Bone marrow (tissue), 2 donors: ENCODE measurements around the gene MINPP1.
"Not testable (repeated sequence)": the region's sequence is repeated elsewhere in the genome, so short reads cannot be mapped to it uniquely, and the experiment has no call there.

Source experiments
- DNase-seq, 2 donors: peaks; one replicate each; lab custom pipeline; 2025; lab: John Stamatoyannopoulos, UW

The MINPP1 gene

DNA sequence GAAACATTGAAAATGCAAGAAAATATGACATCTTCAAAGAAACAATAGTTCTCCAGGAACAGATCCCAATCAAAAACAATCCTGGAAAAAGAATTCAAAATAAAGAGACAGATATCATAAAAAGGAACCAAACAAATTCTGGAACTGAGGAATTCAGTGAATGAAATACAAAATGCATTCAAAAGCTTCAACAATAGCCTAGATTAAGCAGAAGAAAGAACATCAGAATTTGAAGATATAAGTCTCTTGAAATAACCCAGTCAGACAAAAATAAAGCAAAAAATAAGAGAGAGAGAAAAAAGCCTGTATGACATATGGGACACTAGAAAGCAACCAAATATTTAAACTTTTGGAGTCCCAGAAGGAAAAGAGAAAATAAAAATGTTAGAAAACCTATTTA is 60.3 kb downstream of the MINPP1 start:
- no peak for DNase-seq

- no peak for DNase-seq
These were observed 71.2 kb downstream of the MINPP1 start for GRCh38 chr10:87575851-87576250.

- no peak for DNase-seq
These were observed 73.6 kb downstream of the MINPP1 start for GRCh38 chr10:87578160-87578841.

DNA sequence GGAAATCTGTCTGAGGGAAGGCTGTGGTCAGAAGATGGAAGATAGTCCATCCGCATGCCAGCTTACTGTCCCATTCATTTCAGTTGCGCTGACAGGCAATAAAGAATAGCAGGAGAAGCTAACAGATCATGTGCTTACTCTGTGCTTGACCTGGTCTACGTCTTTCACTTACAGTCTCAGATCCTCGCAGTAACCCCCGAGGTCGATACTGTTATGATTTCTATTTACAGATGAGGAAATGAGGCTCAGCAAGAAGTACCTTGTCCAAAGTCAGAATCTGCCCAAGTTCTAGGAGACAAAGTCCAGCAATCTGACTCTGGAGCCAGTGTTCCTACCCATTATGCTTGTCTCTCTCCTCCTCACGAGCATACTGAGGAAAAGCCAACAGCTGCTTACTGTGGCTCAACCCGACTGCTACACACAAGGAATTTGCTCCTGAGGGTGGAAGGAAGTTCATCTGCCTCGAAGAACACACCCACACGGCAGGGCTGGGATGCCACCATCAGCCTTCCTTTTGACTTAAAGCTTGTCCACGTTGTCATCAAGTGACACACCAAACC is 74.2 kb downstream of the MINPP1 start:
- no peak for DNase-seq

DNA sequence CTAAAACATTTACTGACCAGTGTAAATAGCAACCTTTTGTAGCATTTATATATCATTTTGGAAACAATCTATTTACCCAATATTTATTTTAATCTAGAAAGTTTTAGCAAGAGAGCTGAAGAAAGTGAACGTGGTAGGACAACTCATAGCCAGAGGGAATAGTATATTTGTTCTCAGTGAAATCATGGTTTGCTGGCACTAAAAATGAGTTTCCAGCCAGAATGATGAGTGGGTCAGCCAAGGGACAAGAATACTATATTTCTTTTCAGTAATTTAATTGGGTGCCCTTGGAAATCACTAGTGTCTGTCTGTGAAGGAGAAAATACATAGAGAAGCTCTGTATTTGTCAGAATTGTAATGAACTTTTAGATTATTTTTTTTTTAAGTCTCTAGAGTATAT is 74.9 kb downstream of the MINPP1 start:
- no peak for DNase-seq

DNA sequence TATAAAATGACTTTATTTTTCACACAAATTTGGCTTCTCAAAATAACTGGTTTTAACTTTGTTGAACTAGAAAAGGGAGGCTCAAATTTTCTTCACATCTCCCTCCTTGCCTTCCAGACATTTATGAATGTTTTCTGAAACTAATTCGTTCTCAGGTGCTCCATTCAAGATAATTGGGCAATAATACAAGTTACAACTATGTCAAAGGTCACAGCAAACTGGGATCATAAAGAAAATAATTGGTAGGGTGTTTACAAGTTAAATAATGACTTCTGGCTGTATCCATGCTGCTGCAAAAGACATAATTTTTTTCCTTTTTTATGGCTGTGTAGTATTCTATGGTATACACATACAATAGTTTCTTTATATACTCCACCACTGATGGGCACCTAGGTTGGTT is 75.3 kb downstream of the MINPP1 start:
- DNase-seq: no peak

GRCh38 chr10:87585565-87586514 is 81.1 kb downstream of the MINPP1 start:
- DNase-seq: no peak

DNA sequence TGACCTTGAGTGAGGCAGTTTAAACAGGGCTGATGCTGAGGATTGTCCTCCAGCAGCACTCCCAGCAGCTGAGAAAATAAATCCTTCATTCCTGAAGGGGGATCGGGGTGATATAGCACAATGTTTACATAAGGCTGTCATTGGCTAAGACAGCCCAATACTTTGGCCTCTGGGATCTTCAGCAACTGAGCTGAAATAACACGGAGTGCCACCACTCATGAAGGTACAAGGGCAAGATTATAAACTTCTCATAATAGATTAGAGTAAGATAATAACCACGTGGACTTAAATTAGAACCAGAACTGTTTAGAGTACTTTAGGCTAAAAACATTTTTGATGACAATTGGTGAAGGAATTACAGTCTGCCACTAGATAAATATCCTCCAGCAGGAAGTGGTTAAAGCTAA is 85.0 kb downstream of the MINPP1 start:
- no peak for DNase-seq

- DNase-seq: no peak
These were observed 86.3 kb downstream of the MINPP1 start for GRCh38 chr10:87590705-87591588.

GRCh38 chr10:87591589-87591886 is 86.8 kb downstream of the MINPP1 start:
- DNase-seq: no peak

- DNase-seq: not testable (repeated sequence)
These were observed 88.2 kb downstream of the MINPP1 start for GRCh38 chr10:87592920-87593319.

DNA sequence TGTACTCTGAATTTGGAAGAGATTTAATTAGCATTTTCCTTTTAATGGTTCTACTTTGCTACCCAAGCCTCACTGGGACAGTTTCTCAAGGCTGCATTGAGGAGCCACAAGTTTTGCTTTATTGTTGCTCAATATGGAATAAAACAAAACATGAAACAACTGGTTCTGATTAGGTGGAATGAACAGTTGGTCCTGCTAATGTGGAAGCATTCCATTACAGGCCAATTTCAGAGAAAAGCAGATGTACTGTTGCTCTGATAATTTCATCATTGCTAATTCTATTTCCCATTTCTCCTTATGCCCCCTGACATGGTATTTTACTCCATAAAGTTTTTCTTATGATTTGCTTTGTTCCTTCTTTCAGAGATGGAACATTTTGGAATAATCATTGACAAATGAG is 89.0 kb downstream of the MINPP1 start:
- no peak for DNase-seq

GRCh38 chr10:87594181-87594580 is 89.5 kb downstream of the MINPP1 start:
- DNase-seq: no peak

DNA sequence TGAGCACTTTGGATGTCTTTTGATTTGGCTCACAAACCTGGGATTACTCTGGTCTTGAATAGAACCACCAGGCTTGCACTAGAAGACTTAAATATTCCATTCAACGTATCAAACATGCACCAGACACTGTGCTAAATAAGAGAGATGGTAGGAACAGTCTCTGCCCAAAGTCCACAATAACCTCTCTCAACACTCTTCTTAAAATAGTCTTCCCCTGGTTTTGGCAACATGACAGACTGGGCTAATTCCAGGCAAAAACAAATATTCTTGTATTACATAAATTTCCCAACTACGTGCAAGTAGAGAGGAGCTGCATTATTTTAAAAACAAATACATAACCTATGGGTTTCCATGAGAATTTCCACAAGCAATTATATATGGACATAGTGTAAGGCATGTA is 90.2 kb downstream of the MINPP1 start:
- no peak for DNase-seq

- no peak for DNase-seq
These were observed 91.7 kb downstream of the MINPP1 start for GRCh38 chr10:87596351-87596750.

DNA sequence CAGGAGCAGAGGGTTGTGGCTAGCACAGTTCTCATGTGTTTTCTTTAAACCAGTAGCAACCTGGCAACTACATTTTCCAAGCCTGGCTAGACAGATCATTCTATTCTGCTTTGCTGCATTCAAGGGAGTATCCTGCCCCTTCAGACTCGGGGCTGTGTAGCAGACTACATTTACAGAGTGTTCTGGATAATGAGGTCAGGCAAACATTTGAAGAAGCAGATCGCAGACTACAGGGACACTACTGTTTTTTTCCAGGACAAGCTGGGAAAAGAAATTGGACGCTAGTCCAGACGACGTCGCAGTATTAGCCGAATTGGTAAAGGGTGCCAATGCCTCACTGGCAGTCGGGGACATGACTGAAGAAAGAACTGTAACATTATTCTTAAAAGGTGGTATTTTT is 94.0 kb downstream of the MINPP1 start:
- no peak for DNase-seq

GRCh38 chr10:87600581-87600980 is 95.9 kb downstream of the MINPP1 start:
- no peak for DNase-seq
